ENCODE results near the gene ABCB8.
"Not testable (repeated sequence)": the region's sequence is repeated elsewhere in the genome, so short reads cannot be mapped to it uniquely, and the experiment has no call there.

ABCB8 gene

GRCh38 chr7:150998341-150998740 is 29.9 kb upstream of the ABCB8 start:
- no peak for DNase-seq

GRCh38 chr7:150999001-150999400 is 29.2 kb upstream of the ABCB8 start:
- no peak for DNase-seq

- DNase-seq, result no peak
Measured at GRCh38 chr7:150999497-151000230, 28.6 kb upstream of the ABCB8 start.

GRCh38 chr7:151000897-151001495 is 27.3 kb upstream of the ABCB8 start:
- DNase-seq, result no peak

GRCh38 chr7:151001546-151001945 is 26.7 kb upstream of the ABCB8 start:
- DNase-seq, result no peak

GRCh38 chr7:151003572-151003971 is 24.7 kb upstream of the ABCB8 start:
- no peak for DNase-seq

- no peak for DNase-seq
Measured at GRCh38 chr7:151005566-151005965, 22.7 kb upstream of the ABCB8 start.

GRCh38 chr7:151006590-151007300 is 21.5 kb upstream of the ABCB8 start:
- DNase-seq, result no peak

- DNase-seq, result no peak
Measured at GRCh38 chr7:151007469-151007898, 20.8 kb upstream of the ABCB8 start.

- no peak for DNase-seq
Measured at GRCh38 chr7:151008143-151008510, 20.1 kb upstream of the ABCB8 start.

- DNase-seq, result peak; percentile 81
Measured at GRCh38 chr7:151008511-151009323, 19.5 kb upstream of the ABCB8 start.

GRCh38 chr7:151009327-151010036 is 18.8 kb upstream of the ABCB8 start:
- no peak for DNase-seq

GRCh38 chr7:151010037-151010306 is 18.3 kb upstream of the ABCB8 start:
- DNase-seq, result no peak

- DNase-seq, result peak; percentile 44
Measured at GRCh38 chr7:151010307-151011096, 17.7 kb upstream of the ABCB8 start.

- no peak for DNase-seq
Measured at GRCh38 chr7:151011097-151011409, 17.2 kb upstream of the ABCB8 start.

- not testable (repeated sequence) for DNase-seq
Measured at GRCh38 chr7:151011616-151012015, 16.6 kb upstream of the ABCB8 start.

GRCh38 chr7:151012031-151012692 is 16.1 kb upstream of the ABCB8 start:
- DNase-seq, result no peak

- no peak for DNase-seq
Measured at GRCh38 chr7:151012911-151013347, 15.3 kb upstream of the ABCB8 start.

GRCh38 chr7:151013356-151013732 is 14.9 kb upstream of the ABCB8 start:
- no peak for DNase-seq

GRCh38 chr7:151013733-151014497 is 14.3 kb upstream of the ABCB8 start:
- peak; percentile 85 for DNase-seq

- peak; percentile 38 for DNase-seq
Measured at GRCh38 chr7:151014950-151015349, 13.3 kb upstream of the ABCB8 start.
